Calu3 (cell line): ENCODE data around the gene SCARF2. TPM values are rescaled to one million over a fixed set of nuclear protein-coding genes. Genes with fewer than 3 reads are reported as not detected.
A peak's percentile ranks its signal among the peaks of the same experiment; 100 is the strongest.
"Not testable (repeated sequence)": the region's sequence is repeated elsewhere in the genome, so short reads cannot be mapped to it uniquely, and the experiment has no call there.

Experiments
- BruUV-seq: library from RNA; stranded (reverse); fragments of 400-500 nt; replicated peaks from 2 replicates; lab custom pipeline; 2021; lab: Mats Ljungman, UMichigan
- CTCF ChIA-PET: fragments of 300-600 bp; sonication (Branson Sonifier 250); formaldehyde crosslinking; loops from one replicate; lab custom pipeline; 2022; ENCODE audit warnings: antibody characterized with exemption; lab: Charles Lee
- DNase-seq: peaks from one replicate; pipeline ENCODE4 v3.0.0; 2022
- H3K27ac Mint-ChIP-seq: one replicate; pipeline ENCODE4 v1.8.0; 2022; ENCODE audit warnings: mixed read lengths; ENCODE audit not compliant: unreplicated experiment
- H3K27me3 Mint-ChIP-seq: one replicate; pipeline ENCODE4 v1.8.0; 2022; ENCODE audit warnings: mixed read lengths; ENCODE audit not compliant: unreplicated experiment
- H3K36me3 Mint-ChIP-seq: one replicate; pipeline ENCODE4 v1.8.0; 2022; ENCODE audit warnings: mild to moderate bottlenecking, moderate library complexity, mixed read lengths; ENCODE audit not compliant: insufficient read depth, unreplicated experiment
- H3K4me1 Mint-ChIP-seq: one replicate; pipeline ENCODE4 v1.8.0; 2022; ENCODE audit warnings: mild to moderate bottlenecking, low read depth, mixed read lengths; ENCODE audit not compliant: unreplicated experiment
- H3K4me3 Mint-ChIP-seq: one replicate; pipeline ENCODE4 v1.8.0; 2022; ENCODE audit warnings: mild to moderate bottlenecking, low read depth, moderate library complexity, mixed read lengths; ENCODE audit not compliant: unreplicated experiment
- H3K9me3 Mint-ChIP-seq: one replicate; pipeline ENCODE4 v1.8.0; 2022; ENCODE audit warnings: low read depth, mixed read lengths; ENCODE audit not compliant: unreplicated experiment
- CTCF ChIP-seq: fragments of 200-600 bp; IDR thresholded peaks from one replicate; pipeline ENCODE4 v1.8.0; 2022; ENCODE audit warnings: antibody characterized with exemption; ENCODE audit not compliant: unreplicated experiment
- intact Hi-C: fragments of 100-400 bp; cut with micrococcal nuclease; formaldehyde crosslinking; loops from one replicate; pipeline ENCODE4 v1.10.0; 2022; ENCODE audit not compliant: unreplicated experiment
- total RNA-seq: library from RNA; stranded (reverse); gene quantifications from 2 replicates; pipeline ENCODE4 v1.2.3, GENCODE V29; 2022

SCARF2 gene
- total RNA-seq, 1 experiment from 2014 or later, result 0.68 TPM

- no TSS peak for BruUV-seq
- Mint-ChIP-seq H3K27ac (peak overlapping the region; percentile 47), H3K27me3 (peaks cover 14% of the 10 kb centered on the region), H3K4me3 (peak overlapping the region; percentile 86), H3K4me1 (peaks cover 25% of the 10 kb centered on the region), H3K9me3 (no peaks in the 10 kb centered on the region), H3K36me3 (peaks cover 22% of the 10 kb centered on the region)
- no peak for DNase-seq
- intact Hi-C loops, result no loop called here
- TF ChIP-seq CTCF, result no peak
- CTCF ChIA-PET, result interaction anchor here (0.7 kb wide), 1 partner anchor 1953 kb away, joined by 5 read pairs; no protein-coding TSS in a partner anchor
Measured at GRCh38 chr22:20395181-20395906, 42.3 kb downstream of the SCARF2 start.

DNA sequence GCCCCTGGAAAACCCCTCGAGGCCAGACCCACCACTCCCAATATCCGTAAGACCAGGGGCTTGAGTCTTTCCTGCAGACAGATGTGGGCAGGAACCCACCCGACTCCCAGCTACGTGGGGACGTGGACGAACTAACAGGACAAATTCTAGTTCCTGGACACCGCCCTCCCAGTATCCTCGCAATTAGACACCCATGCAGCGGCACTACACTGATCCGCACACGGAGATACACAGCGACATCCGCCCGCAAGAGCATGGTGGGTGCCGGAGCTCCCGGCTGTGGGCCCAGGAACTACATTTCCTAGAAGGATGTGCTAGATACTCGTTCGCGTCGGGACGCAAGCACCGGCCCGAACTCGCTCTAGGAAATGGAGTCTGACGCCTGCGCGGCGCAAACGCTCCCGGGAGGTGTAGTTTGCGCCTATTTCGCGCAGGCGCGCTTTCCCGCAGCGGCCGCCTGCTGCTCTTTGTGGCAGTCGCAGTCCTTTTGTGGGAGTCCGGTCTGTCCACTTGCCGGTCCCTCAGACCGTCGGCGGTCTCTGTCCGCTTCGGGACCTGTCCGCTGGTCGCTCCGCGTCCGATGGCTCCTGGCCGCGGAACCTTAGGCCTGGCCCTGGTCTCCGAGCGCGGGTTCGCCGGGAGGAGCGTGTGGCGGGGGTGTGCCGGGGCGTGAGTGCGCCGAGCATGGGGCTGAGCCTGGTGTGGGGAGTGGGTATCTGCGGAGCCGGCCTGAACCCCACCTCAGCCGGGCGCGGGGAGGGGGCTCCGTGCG is 43.7 kb downstream of the SCARF2 start, which contains the start of gene ZNF74:
ZNF74 (plus strand) TSS at position 447 of the 772 bp plus-strand sequence. CDS start 478 bp downstream, outside the sequence.
- Mint-ChIP-seq H3K4me1 (peaks cover 25% of the 10 kb centered on the region), H3K27me3 (peaks cover 29% of the 10 kb centered on the region), H3K27ac (peak within 1 kb of the TSS; percentile 47), H3K36me3 (peaks cover 22% of the 10 kb centered on the region), H3K4me3 (peak within 1 kb of the TSS; percentile 86), H3K9me3 (no peaks in the 10 kb centered on the region)
- no TSS peak for BruUV-seq
- TF ChIP-seq CTCF, result no peak
- intact Hi-C loops, result no loop called here
- CTCF ChIA-PET, result interaction anchor here (0.5 kb wide), 1 partner anchor 25 kb away, joined by 5 read pairs; no protein-coding TSS in a partner anchor
- DNase-seq, result peak; percentile 86

- CTCF ChIA-PET, result interaction anchor here (0.5 to 1.5 kb wide), 3 partner anchors 25 to 1781 kb away, joined by 3 to 5 read pairs (median 5); no protein-coding TSS in a partner anchor
- intact Hi-C loops, result no loop called here
- Mint-ChIP-seq H3K9me3 (no peaks in the 10 kb centered on the region), H3K27me3 (peaks cover 36% of the 10 kb centered on the region), H3K36me3 (peaks cover 22% of the 10 kb centered on the region), H3K4me1 (peaks cover 25% of the 10 kb centered on the region), H3K4me3 (peak overlapping the region; percentile 86), H3K27ac (no peak overlapping the region)
- no peak for DNase-seq
- no peak for TF ChIP-seq CTCF
- BruUV-seq, result no TSS peak
Measured at GRCh38 chr22:20392983-20393704, 44.5 kb downstream of the SCARF2 start.

DNA sequence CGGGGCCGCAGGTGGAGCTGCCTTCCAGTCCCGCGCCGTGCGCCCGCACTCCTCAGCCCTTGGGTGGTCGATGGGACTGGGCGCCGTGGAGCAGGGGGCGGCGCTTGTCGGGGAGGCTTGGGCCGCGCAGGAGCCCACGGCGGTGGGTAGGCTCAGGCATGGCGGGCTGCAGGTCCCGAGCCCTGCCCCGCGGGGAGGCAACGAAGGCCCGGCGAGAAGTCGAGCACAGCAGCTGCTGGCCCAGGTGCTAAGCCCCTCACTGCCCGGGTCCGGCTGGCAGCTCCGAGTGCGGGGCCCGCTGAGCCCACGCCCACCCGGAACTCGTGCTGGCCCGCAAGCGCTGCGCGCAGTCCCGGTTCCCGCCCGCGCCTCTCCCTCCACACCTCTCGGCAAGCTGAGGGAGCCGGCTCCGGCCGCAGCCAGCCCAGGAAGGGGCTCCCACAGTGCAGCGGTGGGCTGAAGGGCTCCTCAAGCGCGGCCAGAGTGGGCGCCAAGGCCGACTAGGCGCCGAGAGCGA is 45.2 kb downstream of the SCARF2 start:
- intact Hi-C loops, BruUV-seq: not testable (repeated sequence)
- peaks cover 25% of the 10 kb centered on the region for H3K4me1 Mint-ChIP-seq

More for the DNA sequence above, 45.2 kb downstream of the SCARF2 start:
- not testable (repeated sequence) for DNase-seq, H3K9me3 Mint-ChIP-seq, H3K27ac Mint-ChIP-seq, H3K4me3 Mint-ChIP-seq
- H3K36me3 Mint-ChIP-seq, result peaks cover 22% of the 10 kb centered on the region
- CTCF ChIA-PET, result interaction anchor here (1.5 kb wide), 1 partner anchor 26 kb away, joined by 3 read pairs; no protein-coding TSS in a partner anchor
- peaks cover 42% of the 10 kb centered on the region for H3K27me3 Mint-ChIP-seq
